ENCODE results near the gene KCNT1. TPM values are rescaled to one million over a fixed set of nuclear protein-coding genes. Genes with fewer than 3 reads are reported as not detected.

KCNT1 gene
- total RNA-seq, 1 donor from 2014 or later: not detected

DNA sequence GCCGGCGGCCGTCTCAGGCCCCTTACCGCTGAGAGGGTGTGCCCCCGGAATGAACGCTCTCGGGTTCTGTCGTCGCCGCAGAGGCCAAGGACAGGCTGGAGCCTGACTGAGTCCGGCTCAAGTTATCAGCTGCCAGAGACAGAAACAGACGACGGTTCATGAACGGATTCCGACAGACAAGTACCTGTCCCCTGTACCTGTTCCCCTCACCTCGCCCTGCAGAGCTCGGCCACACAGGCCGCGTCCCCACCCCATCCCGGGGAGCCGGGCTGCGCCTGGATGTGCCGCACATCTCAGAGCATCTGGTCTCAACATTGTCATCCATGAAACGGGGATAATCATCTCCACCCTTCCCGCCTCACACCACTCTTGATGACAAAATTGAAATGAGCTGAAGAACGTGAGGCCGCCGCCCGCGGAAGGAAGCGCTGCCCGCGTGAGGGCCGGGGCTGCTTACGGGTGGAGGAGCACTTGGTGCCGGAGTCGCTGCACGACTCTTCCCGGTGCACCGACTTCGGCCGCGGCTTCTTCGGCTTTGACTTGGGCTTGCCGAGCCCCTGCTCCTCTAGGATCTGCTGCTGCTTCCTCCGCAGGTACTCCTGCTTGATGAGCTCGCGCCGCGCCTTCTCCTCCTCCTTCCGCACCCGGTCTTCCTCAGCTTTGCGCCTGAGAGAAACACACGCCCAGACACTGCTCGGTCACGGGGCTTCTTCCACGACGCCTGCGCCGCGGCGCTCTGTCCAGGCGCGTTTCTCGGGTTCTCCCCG lies 116.1 kb downstream of the KCNT1 start:
- TF ChIP-seq, protein P1, sequence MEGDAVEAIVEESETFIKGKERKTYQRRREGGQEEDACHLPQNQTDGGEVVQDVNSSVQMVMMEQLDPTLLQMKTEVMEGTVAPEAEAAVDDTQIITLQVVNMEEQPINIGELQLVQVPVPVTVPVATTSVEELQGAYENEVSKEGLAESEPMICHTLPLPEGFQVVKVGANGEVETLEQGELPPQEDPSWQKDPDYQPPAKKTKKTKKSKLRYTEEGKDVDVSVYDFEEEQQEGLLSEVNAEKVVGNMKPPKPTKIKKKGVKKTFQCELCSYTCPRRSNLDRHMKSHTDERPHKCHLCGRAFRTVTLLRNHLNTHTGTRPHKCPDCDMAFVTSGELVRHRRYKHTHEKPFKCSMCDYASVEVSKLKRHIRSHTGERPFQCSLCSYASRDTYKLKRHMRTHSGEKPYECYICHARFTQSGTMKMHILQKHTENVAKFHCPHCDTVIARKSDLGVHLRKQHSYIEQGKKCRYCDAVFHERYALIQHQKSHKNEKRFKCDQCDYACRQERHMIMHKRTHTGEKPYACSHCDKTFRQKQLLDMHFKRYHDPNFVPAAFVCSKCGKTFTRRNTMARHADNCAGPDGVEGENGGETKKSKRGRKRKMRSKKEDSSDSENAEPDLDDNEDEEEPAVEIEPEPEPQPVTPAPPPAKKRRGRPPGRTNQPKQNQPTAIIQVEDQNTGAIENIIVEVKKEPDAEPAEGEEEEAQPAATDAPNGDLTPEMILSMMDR (IDR thresholded peaks at IDR 0.05): no peak
- no peak for TF ChIP-seq POLR2A (IDR thresholded peaks at IDR 0.05)
- intact Hi-C loops (cut with DNase I): no loop called here
- H3K27me3 ChIP-seq: no peaks in the 10 kb centered on the region
- no peaks in the 10 kb centered on the region for H3K9me3 ChIP-seq
- H3K27ac ChIP-seq: no peak overlapping the region
- H3K4me1 ChIP-seq: no peaks in the 10 kb centered on the region
- H3K4me3 ChIP-seq: no peak overlapping the region
- no peak for DNase-seq (ENCODE audit: extremely low spot score in 2 of 2)
- peaks cover 0 to 93% of the 10 kb centered on the region in 2 donors for H3K36me3 ChIP-seq

DNA sequence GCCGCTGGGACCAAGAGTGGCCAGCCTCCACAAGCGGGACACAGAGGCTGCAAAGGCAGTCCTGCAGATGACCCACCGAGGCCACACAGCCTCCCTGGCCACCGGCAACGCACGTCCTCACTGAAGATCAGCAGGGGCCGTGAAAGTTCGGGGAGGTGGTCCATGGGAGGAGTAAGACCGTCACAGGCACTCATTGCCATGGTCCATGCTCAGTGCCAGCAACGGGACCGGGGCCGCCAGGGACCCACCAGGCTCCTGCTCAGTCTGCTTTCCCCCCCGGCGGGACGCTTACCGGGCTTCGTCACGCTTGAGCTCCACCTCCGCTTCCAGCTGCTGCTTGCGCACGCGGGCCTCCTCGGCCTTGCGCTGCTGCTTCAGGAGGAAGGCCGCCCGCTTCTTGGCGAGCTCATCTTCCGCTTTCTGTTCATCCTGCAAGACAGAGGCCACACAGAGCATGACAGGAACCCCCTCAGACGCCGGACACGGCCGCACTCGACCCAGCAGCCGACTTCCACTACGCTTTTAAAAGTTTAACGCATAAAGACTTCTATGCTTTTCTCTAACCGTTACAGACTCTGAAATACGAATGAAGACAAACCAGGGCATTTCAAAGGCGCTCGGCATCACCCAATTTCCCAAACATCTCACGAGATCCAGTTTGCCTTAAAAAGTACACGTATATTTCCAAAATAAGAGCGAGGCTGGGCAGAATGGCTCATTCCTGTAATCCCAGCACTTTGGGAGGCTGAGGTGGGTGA lies 116.9 kb downstream of the KCNT1 start:
- intact Hi-C loops (cut with DNase I): no loop called here

DNA sequence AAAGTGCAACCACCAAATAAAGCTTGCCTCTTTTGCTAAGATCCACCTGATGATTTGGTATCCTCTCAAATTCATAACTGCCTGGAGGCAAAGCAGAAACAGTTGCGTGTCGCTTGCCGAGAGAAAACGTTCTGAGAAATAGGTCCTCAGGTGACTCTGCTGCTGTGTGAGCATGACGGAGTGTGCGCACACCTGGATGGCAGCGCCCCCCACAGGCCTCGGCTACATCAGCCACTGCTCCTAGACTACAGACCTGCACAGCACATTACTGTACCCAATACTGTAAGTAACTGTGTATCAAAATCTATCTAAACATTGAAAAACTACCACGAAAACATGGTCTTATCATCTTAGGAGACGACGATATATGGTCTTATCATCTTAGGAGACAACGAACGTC lies 117.9 kb downstream of the KCNT1 start:
- DNase-seq (ENCODE audit: extremely low spot score in 2 of 2): no peak
- H3K36me3 ChIP-seq: peaks cover 0 to 88% of the 10 kb centered on the region in 2 donors
- H3K4me3 ChIP-seq: no peak overlapping the region
- TF ChIP-seq POLR2AphosphoS5 (IDR thresholded peaks at IDR 0.05; ENCODE audit: insufficient read depth in 1 of 2, low read depth in 1 of 2) (no peak), POLR2A (IDR thresholded peaks at IDR 0.05) (no peak)
- TF ChIP-seq, protein P1 (IDR thresholded peaks at IDR 0.05): no peak
- no peaks in the 10 kb centered on the region for H3K9me3 ChIP-seq
- no peak overlapping the region for H3K27ac ChIP-seq
- intact Hi-C loops (cut with DNase I): no loop called here
- no peaks in the 10 kb centered on the region for H3K4me1 ChIP-seq
- no peaks in the 10 kb centered on the region for H3K27me3 ChIP-seq

More for the DNA sequence above, 116.9 kb downstream of the KCNT1 start:
- no peak overlapping the region for H3K27ac ChIP-seq
- no peak for DNase-seq (ENCODE audit: extremely low spot score in 2 of 2)
- no peak overlapping the region for H3K4me3 ChIP-seq
- H3K36me3 ChIP-seq: peaks cover 0 to 93% of the 10 kb centered on the region in 2 donors
- no peaks in the 10 kb centered on the region for H3K4me1 ChIP-seq
- H3K9me3 ChIP-seq: no peaks in the 10 kb centered on the region
- H3K27me3 ChIP-seq: no peaks in the 10 kb centered on the region
- TF ChIP-seq, protein P1 (IDR thresholded peaks at IDR 0.05): no peak
- TF ChIP-seq POLR2AphosphoS5 (IDR thresholded peaks at IDR 0.05; ENCODE audit: insufficient read depth in 1 of 2, low read depth in 1 of 2) (no peak), POLR2A (IDR thresholded peaks at IDR 0.05) (no peak)

DNA sequence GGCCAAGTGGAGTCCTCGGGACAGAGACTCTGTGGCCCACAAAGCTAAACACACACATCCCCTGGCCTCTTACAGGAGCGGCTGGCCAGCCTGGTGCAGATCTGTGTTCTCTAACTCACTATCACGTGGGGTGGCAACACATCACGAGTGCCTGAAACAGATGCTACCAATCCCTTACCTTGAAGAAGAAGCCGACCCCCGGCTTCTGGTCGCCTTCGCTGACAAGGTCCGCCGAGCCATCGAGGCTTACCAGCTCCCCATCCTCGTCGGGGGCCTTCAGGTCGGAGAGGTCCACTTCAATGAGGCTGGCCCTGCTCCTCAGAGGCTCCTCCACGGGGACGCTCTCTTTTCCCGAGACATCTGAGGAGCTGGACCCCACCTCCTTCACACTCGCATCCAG lies 118.7 kb downstream of the KCNT1 start:
- Histone ChIP-seq H3K4me3 (no peak overlapping the region), H3K4me1 (no peaks in the 10 kb centered on the region), H3K36me3 (peaks cover 0 to 80% of the 10 kb centered on the region in 2 donors), H3K27ac (no peak overlapping the region), H3K9me3 (no peaks in the 10 kb centered on the region), H3K27me3 (no peaks in the 10 kb centered on the region)
- DNase-seq (ENCODE audit: extremely low spot score in 2 of 2): no peak
- TF ChIP-seq POLR2AphosphoS5 (IDR thresholded peaks at IDR 0.05; ENCODE audit: insufficient read depth in 1 of 2, low read depth in 1 of 2) (no peak), POLR2A (IDR thresholded peaks at IDR 0.05) (no peak)
- TF ChIP-seq, protein P1 (IDR thresholded peaks at IDR 0.05): no peak
- intact Hi-C loops (cut with DNase I): no loop called here

DNA sequence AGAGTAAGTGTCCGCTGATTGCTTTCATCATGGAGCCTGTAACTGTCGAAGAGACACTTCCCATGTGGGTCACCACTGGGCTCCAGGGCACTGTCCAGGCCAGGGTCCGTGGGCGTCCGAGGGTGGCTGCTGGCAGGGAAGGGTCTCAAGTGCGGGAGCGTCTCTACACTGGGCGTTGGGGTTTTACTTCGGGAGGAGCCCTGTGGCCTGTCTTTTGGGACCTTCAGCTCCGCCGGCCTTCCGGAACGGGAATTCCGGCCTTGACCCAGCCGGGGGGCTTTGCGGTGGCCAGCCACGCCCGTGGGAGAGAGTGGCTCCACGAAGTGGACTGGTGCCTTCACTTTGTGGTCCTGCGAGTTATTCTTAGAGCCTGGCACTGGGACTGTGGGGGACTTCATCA lies 119.1 kb downstream of the KCNT1 start:
- peaks cover 0 to 76% of the 10 kb centered on the region in 2 donors for H3K36me3 ChIP-seq
- no peaks in the 10 kb centered on the region for H3K27me3 ChIP-seq
- no peak overlapping the region for H3K27ac ChIP-seq
- intact Hi-C loops (cut with DNase I): no loop called here
- no peaks in the 10 kb centered on the region for H3K9me3 ChIP-seq
- TF ChIP-seq, protein P1 (IDR thresholded peaks at IDR 0.05): no peak
- TF ChIP-seq POLR2AphosphoS5 (IDR thresholded peaks at IDR 0.05; ENCODE audit: insufficient read depth in 1 of 2, low read depth in 1 of 2) (no peak), POLR2A (IDR thresholded peaks at IDR 0.05) (no peak)
- DNase-seq (ENCODE audit: extremely low spot score in 2 of 2): no peak
- H3K4me1 ChIP-seq: no peaks in the 10 kb centered on the region
- no peak overlapping the region for H3K4me3 ChIP-seq

Data from vagina (tissue), 2 donors.